ENCODE results near the gene PRR3. TPM values are rescaled to one million over a fixed set of nuclear protein-coding genes. Genes with fewer than 3 reads are reported as not detected.

PRR3 gene
- total RNA-seq, 1 donor from 2014 or later: 17.1 TPM

- no peaks in the 10 kb centered on the region for H3K9me3 Mint-ChIP-seq (ENCODE audit: unreplicated experiment)
- H3K4me3 Mint-ChIP-seq (ENCODE audit: unreplicated experiment): no peak overlapping the region
- peaks cover 35% of the 10 kb centered on the region for H3K4me1 Mint-ChIP-seq (ENCODE audit: unreplicated experiment)
- H3K36me3 Mint-ChIP-seq (ENCODE audit: unreplicated experiment): peaks cover 47% of the 10 kb centered on the region
- no peak for DNase-seq (ENCODE audit: extremely low spot score, unreplicated experiment)
- H3K27ac Mint-ChIP-seq (ENCODE audit: unreplicated experiment): peak overlapping the region; percentile 55
- H3K27me3 Mint-ChIP-seq (ENCODE audit: unreplicated experiment): no peaks in the 10 kb centered on the region
- no peak for TF ChIP-seq CTCF (IDR thresholded peaks at IDR 0.05)
Measured at GRCh38 chr6:30611150-30611855, 54.2 kb downstream of the PRR3 start.

DNA sequence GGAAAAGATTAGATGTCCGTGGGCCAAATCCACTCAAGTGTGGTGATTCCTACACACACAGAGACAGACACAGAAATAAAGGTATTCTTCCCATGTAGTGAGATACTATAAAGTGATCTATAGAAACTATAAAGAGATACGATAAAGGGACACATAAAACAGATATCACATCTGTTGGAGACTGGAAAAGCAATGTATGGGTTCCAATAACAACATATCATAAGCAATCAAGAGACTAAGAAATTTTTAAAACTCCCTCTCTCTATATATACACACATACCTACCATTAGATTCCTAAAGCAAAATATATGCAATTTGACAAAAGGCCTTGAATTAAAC, 54.7 kb downstream of the PRR3 start:
- peaks cover 47% of the 10 kb centered on the region for H3K36me3 Mint-ChIP-seq (ENCODE audit: unreplicated experiment)
- peak overlapping the region; percentile 43 for H3K27ac Mint-ChIP-seq (ENCODE audit: unreplicated experiment)
- peaks cover 35% of the 10 kb centered on the region for H3K4me1 Mint-ChIP-seq (ENCODE audit: unreplicated experiment)
- H3K9me3 Mint-ChIP-seq (ENCODE audit: unreplicated experiment): no peaks in the 10 kb centered on the region
- no peak overlapping the region for H3K4me3 Mint-ChIP-seq (ENCODE audit: unreplicated experiment)
- no peak for TF ChIP-seq CTCF (IDR thresholded peaks at IDR 0.05)
- DNase-seq (ENCODE audit: extremely low spot score, unreplicated experiment): no peak
- no peaks in the 10 kb centered on the region for H3K27me3 Mint-ChIP-seq (ENCODE audit: unreplicated experiment)

DNA sequence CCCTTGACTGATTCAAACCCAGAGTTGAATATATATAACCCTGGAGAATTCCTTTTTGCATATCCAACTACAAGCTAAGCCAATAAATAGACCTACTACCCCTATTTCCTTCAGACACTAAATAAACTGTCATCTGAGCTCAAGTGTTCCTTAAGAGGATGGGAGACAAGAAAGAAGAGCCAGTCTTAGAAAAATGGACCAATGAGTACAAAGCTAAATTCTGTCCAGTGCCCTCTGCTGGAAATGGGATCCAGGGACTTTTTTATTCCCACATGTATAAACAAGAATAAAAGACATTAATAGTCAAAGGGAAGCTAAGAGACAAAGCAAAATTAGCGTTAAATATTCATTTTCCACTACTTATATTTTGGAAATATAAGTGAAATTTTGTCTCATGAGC, 55.1 kb downstream of the PRR3 start:
- peak; percentile 50 for TF ChIP-seq CTCF (IDR thresholded peaks at IDR 0.05)
- Mint-ChIP-seq H3K4me3 (ENCODE audit: unreplicated experiment) (no peak overlapping the region), H3K4me1 (ENCODE audit: unreplicated experiment) (peaks cover 37% of the 10 kb centered on the region), H3K36me3 (ENCODE audit: unreplicated experiment) (peaks cover 51% of the 10 kb centered on the region), H3K27ac (ENCODE audit: unreplicated experiment) (peak overlapping the region; percentile 43), H3K27me3 (ENCODE audit: unreplicated experiment) (no peaks in the 10 kb centered on the region), H3K9me3 (ENCODE audit: unreplicated experiment) (no peaks in the 10 kb centered on the region)
- DNase-seq (ENCODE audit: extremely low spot score, unreplicated experiment): no peak

DNA sequence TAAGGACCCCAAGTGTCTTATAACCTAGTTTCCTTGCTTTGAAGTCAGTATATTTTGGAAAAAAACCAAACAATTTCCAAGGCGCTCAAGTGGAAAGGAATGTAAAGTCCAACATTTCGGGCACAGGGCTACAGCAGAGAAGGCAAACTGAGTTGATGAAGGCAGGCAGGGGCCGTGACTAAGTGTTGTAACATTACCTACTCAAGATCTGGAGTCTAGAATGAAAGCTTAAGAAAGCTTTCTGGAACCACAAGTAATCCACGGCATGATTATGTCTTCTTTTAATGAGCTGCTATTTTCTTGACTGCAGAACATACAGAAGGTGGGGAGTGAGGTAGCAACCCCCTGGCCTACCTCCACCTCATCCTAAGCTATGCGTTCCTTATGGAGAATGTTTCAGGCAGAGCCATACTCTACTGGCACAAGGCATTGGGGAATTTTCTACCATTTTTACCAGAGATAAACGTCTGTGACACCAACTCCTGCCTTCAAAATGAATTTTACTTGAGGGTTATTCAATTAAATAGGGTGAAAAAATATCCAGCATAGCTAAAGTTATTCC, 55.7 kb downstream of the PRR3 start:
- Mint-ChIP-seq H3K27ac (ENCODE audit: unreplicated experiment) (peak overlapping the region; percentile 100), H3K4me3 (ENCODE audit: unreplicated experiment) (no peak overlapping the region), H3K4me1 (ENCODE audit: unreplicated experiment) (peaks cover 37% of the 10 kb centered on the region), H3K36me3 (ENCODE audit: unreplicated experiment) (peaks cover 45% of the 10 kb centered on the region), H3K27me3 (ENCODE audit: unreplicated experiment) (no peaks in the 10 kb centered on the region), H3K9me3 (ENCODE audit: unreplicated experiment) (no peaks in the 10 kb centered on the region)
- TF ChIP-seq CTCF (IDR thresholded peaks at IDR 0.05): no peak
- DNase-seq (ENCODE audit: extremely low spot score, unreplicated experiment): no peak

Small RNAs within 50 kb of the gene (microRNA-seq; reads per million reads assigned to microRNA genes)
- 111 reads per million, percentile 52 among the genes with 10 or more reads in this experiment for gene MIR877 (ENCODE audit: unreplicated experiment)

Other genes with a start within 250 kb of the PRR3 start
- gene TRIM39, start 230.4 kb upstream of the PRR3 start, total RNA-seq: 11.6 and 14.8 TPM in 2 replicates
- 47.5 and 48.8 TPM in 2 replicates for gene RPP21, start 212.1 kb upstream of the PRR3 start, total RNA-seq
- gene HLA-E, start 67.8 kb upstream of the PRR3 start, total RNA-seq: 170 and 174 TPM in 2 replicates
- gene GNL1, start 806 bp upstream of the PRR3 start, total RNA-seq: 81.0 and 84.4 TPM in 2 replicates
- gene ABCF1, start 14.1 kb downstream of the PRR3 start, total RNA-seq: 63.8 and 70.5 TPM in 2 replicates
- gene PPP1R10, start 59.9 kb downstream of the PRR3 start, total RNA-seq: 82.1 and 87.6 TPM in 2 replicates
- gene MRPS18B, start 60.5 kb downstream of the PRR3 start, total RNA-seq: 36.6 and 39.2 TPM in 2 replicates
- gene ATAT1, start 69.6 kb downstream of the PRR3 start, total RNA-seq: 17.3 and 20.0 TPM in 2 replicates
- gene C6orf136, start 89.8 kb downstream of the PRR3 start, total RNA-seq: 13.5 and 17.2 TPM in 2 replicates
- gene DHX16, start 115.7 kb downstream of the PRR3 start, total RNA-seq: 28.7 TPM in 2 replicates
- 134 and 135 TPM in 2 replicates for gene PPP1R18, start 129.3 kb downstream of the PRR3 start, total RNA-seq
- 28.1 and 31.5 TPM in 2 replicates for gene NRM, start 133.7 kb downstream of the PRR3 start, total RNA-seq
- 37.7 and 40.1 TPM in 2 replicates for gene MDC1, start 160.0 kb downstream of the PRR3 start, total RNA-seq
- gene TUBB, start 163.1 kb downstream of the PRR3 start, total RNA-seq: 725 and 729 TPM in 2 replicates
- gene FLOT1, start 185.4 kb downstream of the PRR3 start, total RNA-seq: 86.8 and 88.1 TPM in 2 replicates
- gene IER3, start 187.3 kb downstream of the PRR3 start, total RNA-seq: 395 and 418 TPM in 2 replicates

All from osteocyte (in vitro differentiated cells).